ENCODE data around the gene RIMBP2.
"Not testable (repeated sequence)": the region's sequence is repeated elsewhere in the genome, so short reads cannot be mapped to it uniquely, and the experiment has no call there.

Gene RIMBP2, protein sequence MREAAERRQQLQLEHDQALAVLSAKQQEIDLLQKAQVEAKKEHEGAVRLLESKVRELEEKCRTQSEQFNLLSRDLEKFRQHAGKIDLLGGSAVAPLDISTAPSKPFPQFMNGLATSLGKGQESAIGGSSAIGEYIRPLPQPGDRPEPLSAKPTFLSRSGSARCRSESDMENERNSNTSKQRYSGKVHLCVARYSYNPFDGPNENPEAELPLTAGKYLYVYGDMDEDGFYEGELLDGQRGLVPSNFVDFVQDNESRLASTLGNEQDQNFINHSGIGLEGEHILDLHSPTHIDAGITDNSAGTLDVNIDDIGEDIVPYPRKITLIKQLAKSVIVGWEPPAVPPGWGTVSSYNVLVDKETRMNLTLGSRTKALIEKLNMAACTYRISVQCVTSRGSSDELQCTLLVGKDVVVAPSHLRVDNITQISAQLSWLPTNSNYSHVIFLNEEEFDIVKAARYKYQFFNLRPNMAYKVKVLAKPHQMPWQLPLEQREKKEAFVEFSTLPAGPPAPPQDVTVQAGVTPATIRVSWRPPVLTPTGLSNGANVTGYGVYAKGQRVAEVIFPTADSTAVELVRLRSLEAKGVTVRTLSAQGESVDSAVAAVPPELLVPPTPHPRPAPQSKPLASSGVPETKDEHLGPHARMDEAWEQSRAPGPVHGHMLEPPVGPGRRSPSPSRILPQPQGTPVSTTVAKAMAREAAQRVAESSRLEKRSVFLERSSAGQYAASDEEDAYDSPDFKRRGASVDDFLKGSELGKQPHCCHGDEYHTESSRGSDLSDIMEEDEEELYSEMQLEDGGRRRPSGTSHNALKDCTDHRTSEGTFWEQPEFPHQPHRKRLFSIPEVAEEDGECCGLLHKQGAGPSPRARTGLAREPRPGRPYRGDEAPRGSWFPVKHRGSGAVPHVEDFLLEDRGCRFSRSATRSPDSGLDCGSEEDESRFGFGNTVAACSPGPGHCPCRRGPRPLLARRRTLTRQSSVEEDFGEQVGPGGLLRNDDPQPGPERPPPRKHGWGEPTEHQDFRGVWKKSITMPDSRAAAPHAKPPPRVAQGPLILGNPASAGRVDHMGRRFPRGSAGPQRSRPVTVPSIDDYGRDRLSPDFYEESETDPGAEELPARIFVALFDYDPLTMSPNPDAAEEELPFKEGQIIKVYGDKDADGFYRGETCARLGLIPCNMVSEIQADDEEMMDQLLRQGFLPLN (N-terminal part only)

DNA sequence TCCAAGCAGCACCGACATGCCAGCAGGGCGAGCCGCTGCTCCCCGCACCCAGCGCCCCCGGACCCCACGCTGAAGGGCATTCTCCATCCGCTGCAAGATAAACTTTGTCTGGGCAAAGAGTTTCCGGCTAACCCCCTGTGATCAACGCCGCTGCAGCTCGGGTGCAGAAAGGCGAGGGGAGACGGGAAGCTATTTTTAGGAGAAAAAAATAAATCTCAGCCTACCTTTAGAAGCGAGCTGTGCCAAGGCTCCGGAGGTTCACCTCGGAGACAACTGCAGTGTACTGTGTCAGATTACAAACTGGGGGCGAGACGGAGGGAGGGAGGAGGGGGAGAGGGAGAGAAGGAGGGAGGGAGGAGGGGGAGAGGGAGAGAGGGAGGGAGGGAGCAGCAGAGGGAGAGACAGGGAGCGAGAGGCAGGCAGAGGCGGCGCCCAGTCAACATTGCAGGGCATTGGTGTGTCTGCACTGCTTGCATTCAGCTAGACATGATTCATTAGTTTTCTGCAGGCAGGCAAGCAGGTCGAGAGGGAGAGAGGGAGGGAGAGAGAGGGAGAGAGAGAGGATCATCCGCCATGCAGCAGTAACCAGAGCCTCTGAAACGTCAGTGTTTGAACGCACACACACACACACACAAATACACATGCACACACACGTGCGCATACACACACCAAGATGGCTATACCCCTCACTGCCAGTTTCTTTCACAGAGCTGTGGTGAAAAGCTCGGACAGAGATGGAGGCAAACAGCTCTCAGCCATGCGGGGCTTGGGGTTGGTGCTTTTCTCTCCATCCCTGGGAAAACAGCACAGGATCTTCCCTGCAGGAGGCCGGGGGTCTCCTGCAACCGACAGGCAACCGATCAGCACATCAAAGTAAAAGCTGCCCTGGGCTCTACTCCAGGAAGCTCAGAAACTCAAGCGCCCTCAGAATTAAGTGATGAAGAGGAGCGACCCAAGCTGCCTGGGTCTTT lies at the start of gene RIMBP2:
Gene RIMBP2, minus strand, starts transcription at position 302 of the 971 bp plus-strand sequence. CDS start 237,286 bp downstream, outside the sequence.
- DNase-seq (ENCODE audit: low spot score) = no peak

- no peak for DNase-seq (ENCODE audit: low spot score)
Measured at GRCh38 chr12:130765186-130765659, 49.1 kb upstream of the RIMBP2 start.

DNA sequence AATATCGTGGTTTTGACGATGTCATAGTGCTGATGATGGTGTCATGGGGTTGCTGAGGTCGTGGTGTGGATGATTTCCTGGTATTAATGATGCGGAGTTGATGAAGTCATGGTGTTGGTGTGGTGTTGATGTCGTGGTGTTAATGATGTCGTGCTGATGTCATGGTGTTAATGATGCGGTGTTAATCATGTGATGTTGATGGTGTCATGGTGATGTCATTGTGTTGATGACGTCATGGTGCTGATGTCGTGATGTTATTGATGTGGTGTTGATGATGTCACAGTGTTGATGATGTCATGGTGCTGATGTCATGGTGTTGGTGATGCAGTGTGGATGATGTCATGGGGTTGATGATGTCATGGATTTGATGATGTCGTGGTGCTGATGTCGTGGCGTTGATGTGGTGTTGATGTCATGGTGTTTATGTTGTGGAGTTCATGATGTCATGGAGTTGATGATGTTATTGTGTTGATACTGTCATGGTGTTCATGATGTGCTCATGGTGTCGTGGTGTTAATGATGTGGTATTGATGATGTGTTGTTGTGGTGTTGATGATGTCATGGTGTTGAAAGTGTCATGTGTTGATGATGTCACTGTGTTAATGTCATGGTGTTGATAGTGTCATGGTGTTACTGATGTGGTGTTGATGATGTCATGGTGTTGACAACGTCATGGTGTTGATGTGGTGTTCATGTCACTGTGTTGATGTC lies 48.5 kb upstream of the RIMBP2 start:
- DNase-seq (ENCODE audit: low spot score) = no peak

DNA sequence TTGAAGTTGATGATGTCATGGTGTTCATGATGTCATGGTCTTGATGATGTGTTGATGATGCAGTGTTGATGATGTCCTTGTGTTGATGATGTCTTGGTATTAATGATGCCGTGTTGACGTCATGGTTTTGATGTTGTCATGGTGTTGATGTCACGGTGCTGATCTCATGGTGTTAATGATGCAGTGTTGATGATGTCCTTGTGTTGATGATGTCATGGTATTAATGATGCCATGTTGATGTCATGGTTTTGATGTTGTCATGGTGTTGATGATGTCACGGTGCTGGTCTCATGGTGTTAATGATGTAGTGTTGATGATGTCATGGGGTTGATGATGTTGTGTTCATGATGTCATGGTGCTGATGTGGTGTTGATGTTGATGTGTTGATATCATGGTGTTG lies 48.0 kb upstream of the RIMBP2 start:
- no peak for DNase-seq (ENCODE audit: low spot score)

GRCh38 chr12:130762319-130762675 lies 46.2 kb upstream of the RIMBP2 start:
- no peak for DNase-seq (ENCODE audit: low spot score)

DNA sequence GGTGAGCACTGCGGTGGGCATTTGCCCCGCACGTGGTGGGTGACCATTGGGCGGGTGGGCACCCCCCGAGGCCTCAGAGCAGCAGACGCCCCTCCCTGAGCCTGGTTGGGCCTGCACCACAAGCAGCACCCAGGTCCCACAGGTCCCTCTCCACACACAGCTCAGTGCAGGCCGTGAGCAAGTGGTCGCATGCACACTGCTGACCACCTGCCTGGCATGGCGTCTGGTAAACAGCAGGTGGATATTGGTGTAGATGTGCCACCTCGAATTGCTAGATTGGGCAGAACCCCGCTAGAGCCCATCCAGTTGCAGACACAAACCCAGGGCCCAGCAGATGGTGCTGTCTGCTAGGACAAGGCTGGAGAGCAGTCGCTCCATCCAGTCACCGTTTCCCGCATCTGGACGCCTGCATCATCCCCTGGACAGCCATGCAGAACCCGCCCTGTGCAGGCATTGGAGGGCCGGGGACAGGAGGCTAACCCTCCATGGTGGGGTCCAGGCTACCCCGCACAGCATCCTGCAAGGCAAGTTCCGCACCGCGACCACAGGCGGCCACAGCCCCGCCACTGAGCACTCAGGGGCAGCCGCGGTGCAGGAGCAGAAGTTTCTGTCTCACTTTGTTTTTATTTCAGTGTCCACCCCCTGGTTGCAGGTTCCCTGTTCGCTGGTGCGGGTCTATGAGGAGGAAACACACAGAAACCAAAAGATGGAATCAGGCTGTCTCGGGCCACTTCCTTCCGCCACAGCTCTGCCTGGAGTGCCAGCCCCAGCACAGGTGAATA lies 45.6 kb upstream of the RIMBP2 start:
- DNase-seq (ENCODE audit: low spot score) = peak; percentile 77

- DNase-seq (ENCODE audit: low spot score) = peak; percentile 69
Measured at GRCh38 chr12:130754234-130754901, 38.3 kb upstream of the RIMBP2 start.

DNA sequence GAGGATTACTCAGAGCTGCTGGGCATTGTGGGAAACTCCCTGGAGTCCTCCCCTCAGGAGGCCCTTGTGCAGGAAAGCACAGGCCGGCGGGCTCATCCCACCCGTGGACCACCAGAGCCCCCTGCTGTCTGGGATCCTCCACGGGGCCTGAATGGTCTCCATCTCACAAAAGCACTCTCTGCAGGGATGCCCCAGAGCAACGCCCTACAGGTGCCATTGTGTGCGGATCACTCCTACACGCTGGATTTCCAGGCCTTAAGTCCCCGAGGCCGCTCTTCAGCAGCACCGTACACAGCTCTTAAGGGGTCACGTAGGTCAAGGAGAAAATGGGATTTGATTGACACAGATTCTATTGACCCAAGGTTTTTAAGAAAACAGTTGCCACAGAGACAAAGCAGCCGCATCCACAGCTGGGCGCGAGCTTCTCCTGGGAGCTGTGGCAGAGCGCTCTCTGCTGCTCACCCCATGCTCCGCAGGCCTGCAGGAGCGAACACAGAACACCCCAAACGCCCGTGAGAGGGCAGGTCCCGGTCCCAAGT lies 36.7 kb upstream of the RIMBP2 start:
- no peak for DNase-seq (ENCODE audit: low spot score)

- DNase-seq (ENCODE audit: low spot score) = not testable (repeated sequence)
Measured at GRCh38 chr12:130752037-130752436, 35.9 kb upstream of the RIMBP2 start.

DNA sequence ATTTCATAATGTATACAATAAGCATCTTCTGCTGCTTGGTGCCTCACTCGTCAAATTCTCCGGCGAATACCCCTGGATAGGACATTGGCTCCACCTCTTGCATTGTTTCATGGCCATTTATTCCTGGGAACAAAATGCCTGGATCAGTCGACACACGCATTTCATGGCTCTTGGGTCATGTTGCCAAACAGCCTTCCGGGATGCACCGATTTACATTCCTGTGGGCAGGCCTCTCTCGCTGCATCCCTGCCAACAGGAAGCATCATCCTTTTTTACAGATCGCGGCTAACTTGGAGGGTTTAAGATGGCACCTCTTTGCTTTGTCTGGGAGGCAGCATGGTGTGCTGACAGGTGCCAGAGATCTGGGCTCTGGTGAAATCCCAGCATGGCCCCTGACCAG lies 32.7 kb upstream of the RIMBP2 start:
- no peak for DNase-seq (ENCODE audit: low spot score)

DNA sequence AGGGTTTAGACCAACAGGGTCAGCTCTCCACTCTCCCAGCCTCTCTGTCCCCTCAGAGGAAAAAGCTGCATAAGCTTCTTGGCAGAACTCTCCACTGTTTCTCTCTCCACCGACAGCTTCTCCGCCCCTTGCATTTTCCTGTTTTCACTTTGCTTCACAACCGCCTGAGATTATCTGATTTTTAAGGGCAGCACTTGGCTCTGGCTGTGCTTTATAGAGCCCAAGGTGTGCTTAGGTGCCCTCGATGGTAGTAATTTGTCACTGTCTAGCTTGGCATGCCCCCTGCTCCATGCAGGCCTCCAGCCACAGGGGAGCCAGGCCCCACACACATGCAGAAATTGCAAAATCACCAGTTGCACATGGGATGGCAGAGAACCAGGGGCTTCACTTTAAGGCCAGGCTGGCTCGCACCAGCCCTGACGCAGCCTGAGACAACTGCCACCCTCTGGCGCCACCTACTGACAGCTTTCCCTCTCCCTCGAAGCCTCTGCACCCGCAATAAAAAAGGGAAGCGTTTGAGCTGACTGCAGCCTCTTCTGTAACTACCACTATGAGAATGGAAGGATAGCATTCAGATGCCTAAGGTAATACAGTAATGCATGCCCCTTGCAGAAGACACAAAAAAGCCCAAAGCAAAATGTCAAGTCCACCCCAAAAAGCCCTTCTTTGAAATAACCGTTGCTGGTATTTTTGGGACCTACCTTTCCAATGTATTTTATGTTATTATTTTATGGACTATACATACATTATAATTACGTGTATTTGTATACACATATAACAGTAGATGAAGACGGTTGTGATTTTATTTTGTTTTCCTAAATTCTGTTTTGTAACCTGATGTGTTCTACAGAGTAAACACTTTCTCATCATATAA lies 32.0 kb upstream of the RIMBP2 start:
- DNase-seq (ENCODE audit: low spot score) = peak; percentile 86

DNA sequence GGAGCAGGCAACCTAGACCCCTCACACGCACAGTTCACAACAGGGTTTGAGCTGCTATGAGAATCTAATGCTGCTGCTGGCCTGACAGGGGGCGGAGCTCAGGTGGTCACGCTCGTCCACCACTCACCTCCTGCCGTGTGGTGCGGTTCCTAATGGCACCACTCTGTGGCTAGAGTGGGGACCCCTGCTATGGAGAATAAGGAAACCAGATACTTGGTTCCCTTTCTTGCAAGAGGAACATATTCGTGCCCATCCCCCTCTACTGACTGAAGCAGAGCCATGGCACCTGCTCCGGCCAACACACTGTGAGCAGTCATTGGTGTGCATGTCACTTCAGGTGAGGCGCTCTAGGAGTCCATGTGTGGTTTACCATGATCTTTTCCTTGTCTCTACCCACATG lies 30.4 kb upstream of the RIMBP2 start:
- no peak for DNase-seq (ENCODE audit: low spot score)

- no peak for DNase-seq (ENCODE audit: low spot score)
Measured at GRCh38 chr12:130745921-130746320, 29.8 kb upstream of the RIMBP2 start.

DNA sequence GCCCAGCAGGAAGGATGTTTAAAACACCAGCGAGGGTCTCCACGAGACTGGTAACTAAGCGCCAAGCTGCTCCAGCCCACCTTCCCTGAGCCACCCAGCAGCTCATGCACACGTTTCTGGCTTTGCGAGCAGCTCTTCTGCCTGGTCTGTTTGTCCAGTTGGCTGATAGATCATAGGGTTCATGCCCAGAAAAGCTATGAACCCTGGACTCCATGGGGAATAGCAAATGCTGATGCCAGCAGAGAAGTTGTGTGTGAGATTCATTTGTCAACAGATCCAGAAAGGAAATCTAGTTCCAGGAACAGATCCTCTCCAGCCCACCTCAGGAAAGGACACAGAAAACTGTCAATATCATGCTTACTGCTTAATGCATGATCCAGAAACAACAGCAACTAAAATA lies 28.2 kb upstream of the RIMBP2 start:
- no peak for DNase-seq (ENCODE audit: low spot score)

GRCh38 chr12:130743606-130744005 lies 27.5 kb upstream of the RIMBP2 start:
- DNase-seq (ENCODE audit: low spot score) = no peak

DNA sequence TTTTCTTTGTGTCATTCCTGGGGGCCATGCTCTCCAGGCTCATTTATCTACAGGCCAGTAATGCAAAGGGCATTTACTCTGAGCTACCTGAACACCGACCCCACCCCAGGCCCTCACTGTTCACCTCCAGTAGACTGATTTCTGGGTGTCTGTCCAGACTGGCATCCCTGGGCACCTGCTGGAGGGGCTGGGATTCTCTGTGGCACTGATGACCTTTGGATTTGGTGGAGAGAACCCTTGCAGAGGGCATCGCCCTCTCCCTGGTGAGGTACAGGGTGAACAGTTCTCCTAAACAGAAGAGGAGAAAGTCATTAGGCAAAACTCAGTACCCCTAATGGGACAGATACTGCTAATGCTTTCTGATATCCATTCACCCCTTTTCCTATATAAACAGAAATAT lies 27.1 kb upstream of the RIMBP2 start:
- DNase-seq (ENCODE audit: low spot score) = no peak

GRCh38 chr12:130742716-130743115 lies 26.6 kb upstream of the RIMBP2 start:
- no peak for DNase-seq (ENCODE audit: low spot score)

DNA sequence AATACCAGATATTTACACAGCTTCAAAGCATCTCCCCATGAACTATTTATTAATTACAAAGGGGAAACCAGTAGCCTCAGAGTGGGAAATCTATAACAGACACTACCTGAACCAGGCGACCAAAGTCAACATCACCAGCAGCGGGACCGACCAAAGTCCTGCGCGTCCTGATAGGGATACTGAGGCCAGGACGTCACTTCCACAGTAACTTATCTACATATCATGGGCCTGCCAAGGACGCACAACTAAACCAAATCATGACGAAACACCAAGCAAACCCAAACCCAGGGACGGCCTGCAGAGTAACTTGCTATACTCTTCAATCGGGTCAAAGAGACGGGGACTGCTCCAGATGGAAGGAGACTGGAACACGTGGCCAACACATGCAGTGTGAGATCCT lies 26.0 kb upstream of the RIMBP2 start:
- no peak for DNase-seq (ENCODE audit: low spot score)
